Left cardiac atrium (tissue), 4 donors: Measurements from ENCODE around the gene ITIH5. TPM values are rescaled to one million over a fixed set of nuclear protein-coding genes. Genes with fewer than 3 reads are reported as not detected.
A peak's percentile ranks its signal among the peaks of the same experiment; 100 is the strongest.

Experiments
- ATAC-seq, 2 donors: fragments of 200-7000 bp; cut with Tn5 transposase; one replicate each; pipeline ENCODE4 v1.9.1; 2020; ENCODE audit warnings: mild to moderate bottlenecking in 2 of 2, moderate library complexity in 2 of 2
- DNase-seq: peaks from one replicate; pipeline ENCODE4 v3.0.0-alpha.2; 2020
- intact Hi-C, 2 donors: fragments of 100-400 bp; cut with DNase I; formaldehyde crosslinking; loops; one replicate each; pipeline versions ENCODE4 v1.14.1 to v1.15.1; 2022 to 2023
- total RNA-seq, 2 donors: library from RNA; stranded (reverse); fragmentation: NEBNext Ultra II Directional; extraction: Animal tissue kit (Norgen Biotek cat#: 25700); gene quantifications; one replicate each; pipeline ENCODE4 v1.2.1, GENCODE V29; 2021
- donor health status: DM: no; HTN: yes; CAD: no.
- donor health status: DM: no; HTN: yes; CAD: no; lungs with severe emphysema.
- donor health status: DM: yes; HTN: yes; CAD: no.
- donor health status: Dilated cardiomyopathy.

The ITIH5 gene
- total RNA-seq, 2 donors from 2014 or later: 20.4 to 22.1 TPM

- ATAC-seq (no peak), DNase-seq (no peak)
- intact Hi-C loops: no loop called here
Measured at GRCh38 chr10:7596356-7596755, 70.4 kb downstream of the ITIH5 start.

GRCh38 chr10:7593905-7594304 lies 72.9 kb downstream of the ITIH5 start:
- intact Hi-C loops: no loop called here
- ATAC-seq (no peak), DNase-seq (no peak)

- intact Hi-C loops: no loop called here
- DNase-seq (peak; percentile 42), ATAC-seq (peak; percentile 93 to 99)
Measured at GRCh38 chr10:7593063-7593462, 73.7 kb downstream of the ITIH5 start.

- intact Hi-C loops: no loop called here
- DNase-seq: no peak
- peak; percentile 27 to 43 for ATAC-seq
Measured at GRCh38 chr10:7592627-7593026, 74.1 kb downstream of the ITIH5 start.

GRCh38 chr10:7590271-7590670 lies 76.5 kb downstream of the ITIH5 start:
- ATAC-seq (no peak), DNase-seq (no peak)
- intact Hi-C loops: no loop called here

- intact Hi-C loops: no loop called here
- ATAC-seq (peak in 1 of 2 donors; percentile 48), DNase-seq (no peak)
Measured at GRCh38 chr10:7589748-7590147, 77.0 kb downstream of the ITIH5 start.

- intact Hi-C loops: no loop called here
- no peak for DNase-seq
- ATAC-seq: no peak
Measured at GRCh38 chr10:7587865-7588188, 78.9 kb downstream of the ITIH5 start.

- DNase-seq (no peak), ATAC-seq (no peak)
- intact Hi-C loops: no loop called here
Measured at GRCh38 chr10:7587168-7587864, 79.5 kb downstream of the ITIH5 start.

GRCh38 chr10:7585228-7585627 lies 81.5 kb downstream of the ITIH5 start:
- DNase-seq (no peak), ATAC-seq (no peak)
- intact Hi-C loops: no loop called here

GRCh38 chr10:7583626-7584025 lies 83.1 kb downstream of the ITIH5 start:
- DNase-seq (peak; percentile 61), ATAC-seq (peak; percentile 93 to 95)
- intact Hi-C loops: no loop called here

GRCh38 chr10:7580520-7580919 lies 86.2 kb downstream of the ITIH5 start:
- ATAC-seq (no peak), DNase-seq (no peak)

GRCh38 chr10:7579681-7580080 lies 87.1 kb downstream of the ITIH5 start:
- ATAC-seq (no peak), DNase-seq (no peak)
- intact Hi-C loops: no loop called here

More at GRCh38 chr10:7580520-7580919, 86.2 kb downstream of the ITIH5 start:
- intact Hi-C loops: no loop called here

- ATAC-seq: no peak
- intact Hi-C loops: no loop called here
Measured at GRCh38 chr10:7577579-7577978, 89.2 kb downstream of the ITIH5 start.

GRCh38 chr10:7577176-7577575 lies 89.6 kb downstream of the ITIH5 start:
- intact Hi-C loops: no loop called here
- ATAC-seq: no peak
- DNase-seq: no peak

More at GRCh38 chr10:7577579-7577978, 89.2 kb downstream of the ITIH5 start:
- no peak for DNase-seq

- ATAC-seq (no peak), DNase-seq (no peak)
- intact Hi-C loops: no loop called here
Measured at GRCh38 chr10:7576340-7576739, 90.4 kb downstream of the ITIH5 start.

GRCh38 chr10:7572391-7572790 lies 94.4 kb downstream of the ITIH5 start:
- intact Hi-C loops: no loop called here
- no peak for DNase-seq
- peak; percentile 72 to 83 for ATAC-seq

GRCh38 chr10:7571981-7572380 lies 94.8 kb downstream of the ITIH5 start:
- ATAC-seq: no peak
- DNase-seq: no peak
- intact Hi-C loops: no loop called here

- intact Hi-C loops: no loop called here
- no peak for ATAC-seq
- DNase-seq: no peak
Measured at GRCh38 chr10:7567911-7568620, 98.7 kb downstream of the ITIH5 start.

GRCh38 chr10:7566891-7567290 lies 99.9 kb downstream of the ITIH5 start:
- intact Hi-C loops: no loop called here
- DNase-seq: no peak
- no peak for ATAC-seq

GRCh38 chr10:7565871-7566270 lies 100.9 kb downstream of the ITIH5 start:
- no peak for ATAC-seq
- no peak for DNase-seq
- intact Hi-C loops: no loop called here

- DNase-seq: no peak
- ATAC-seq: peak in 1 of 2 donors; percentile 7
- intact Hi-C loops: no loop called here
Measured at GRCh38 chr10:7563770-7564169, 103.0 kb downstream of the ITIH5 start.
